Type B pancreatic cell (in vitro differentiated cells): ENCODE results near the gene VCL. TPM values are rescaled to one million over a fixed set of nuclear protein-coding genes. Genes with fewer than 3 reads are reported as not detected.

ENCODE experiments used
- DNase-seq: peaks from one replicate; pipeline ENCODE4 v3.0.0; 2021; ENCODE audit warnings: mixed read lengths; ENCODE audit not compliant: unreplicated experiment; ENCODE audit errors: extremely low spot score
- H3K27ac Mint-ChIP-seq: 2 replicates; pipeline ENCODE4 v1.8.0; 2021; ENCODE audit warnings: mild to moderate bottlenecking, mixed read lengths
- H3K27me3 Mint-ChIP-seq: 2 replicates; pipeline ENCODE4 v1.8.0; 2021; ENCODE audit warnings: mixed read lengths
- H3K36me3 Mint-ChIP-seq: 2 replicates; pipeline ENCODE4 v1.8.0; 2021; ENCODE audit warnings: mixed read lengths
- H3K4me1 Mint-ChIP-seq: one replicate; pipeline ENCODE4 v1.8.0; 2021; ENCODE audit warnings: mixed read lengths; ENCODE audit not compliant: unreplicated experiment
- H3K4me3 Mint-ChIP-seq: 2 replicates; pipeline ENCODE4 v1.8.0; 2021; ENCODE audit warnings: mild to moderate bottlenecking, mixed read lengths
- H3K9me3 Mint-ChIP-seq: 2 replicates; pipeline ENCODE4 v1.8.0; 2021; ENCODE audit warnings: mixed read lengths
- CTCF ChIP-seq: fragments of 200-600 bp; sonication (generic); conservative IDR thresholded peaks from 2 replicates; pipeline ENCODE4 v1.5.0; 2021; ENCODE audit warnings: antibody characterized with exemption, mild to moderate bottlenecking
- total RNA-seq: library from RNA; stranded (reverse); gene quantifications from 2 replicates; pipeline ENCODE4 v1.2.1, GENCODE V29; 2021; ENCODE audit warnings: low replicate concordance

VCL gene
- total RNA-seq, 1 donor from 2014 or later, result 125 TPM

- DNase-seq, result no peak
- H3K27me3 Mint-ChIP-seq, result no peaks in the 10 kb centered on the region
- H3K4me1 Mint-ChIP-seq, result no peaks in the 10 kb centered on the region
- no peaks in the 10 kb centered on the region for H3K9me3 Mint-ChIP-seq
- H3K4me3 Mint-ChIP-seq, result no peak overlapping the region
- H3K36me3 Mint-ChIP-seq, result peaks cover 48% of the 10 kb centered on the region
- H3K27ac Mint-ChIP-seq, result no peak overlapping the region
- TF ChIP-seq CTCF, result no peak
These were observed 98.9 kb downstream of the VCL start for GRCh38 chr10:74096777-74097176.

DNA sequence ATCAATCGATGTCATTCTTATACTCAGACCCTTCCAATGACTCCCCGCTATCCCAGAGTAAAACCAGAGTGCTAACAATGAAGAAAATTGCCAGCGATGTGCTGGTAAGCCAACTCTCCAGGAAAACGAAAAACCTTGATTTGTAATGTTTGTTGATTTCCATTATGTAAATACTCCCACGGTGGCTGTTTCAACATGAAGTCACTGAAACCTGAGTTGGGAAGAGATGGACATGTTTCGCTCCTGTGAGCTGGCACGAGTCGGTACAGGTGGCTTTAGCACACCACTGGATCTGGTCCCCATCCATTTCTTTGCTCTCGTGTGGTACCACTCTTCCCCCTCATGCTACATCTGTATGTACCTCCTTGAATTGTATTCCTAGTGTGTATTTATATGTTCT is 99.9 kb downstream of the VCL start:
- no peak for TF ChIP-seq CTCF
- no peak for DNase-seq
- Mint-ChIP-seq H3K9me3 (no peaks in the 10 kb centered on the region), H3K27ac (no peak overlapping the region), H3K4me3 (no peak overlapping the region), H3K4me1 (no peaks in the 10 kb centered on the region), H3K27me3 (no peaks in the 10 kb centered on the region), H3K36me3 (peaks cover 41% of the 10 kb centered on the region)

DNA sequence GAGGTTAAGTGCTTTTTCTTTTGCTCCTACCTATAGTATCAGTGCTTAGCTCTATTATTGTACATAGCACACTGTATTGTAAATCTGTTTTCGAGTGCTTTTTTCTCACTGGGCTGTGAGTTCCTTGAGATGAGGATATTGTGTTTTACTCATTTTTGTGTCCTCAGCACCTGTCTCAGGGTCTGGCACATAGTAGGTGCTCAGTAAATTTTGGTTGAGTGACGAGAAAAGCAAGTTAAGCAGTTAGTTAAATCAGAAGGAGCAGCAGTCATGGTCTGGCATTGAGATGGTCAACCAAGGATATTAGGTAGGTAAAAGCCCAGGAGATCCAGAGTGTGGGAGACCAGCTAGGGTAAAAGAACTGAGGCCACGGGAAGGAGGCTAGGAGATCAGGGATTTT is 101.5 kb downstream of the VCL start:
- TF ChIP-seq CTCF, result no peak
- no peaks in the 10 kb centered on the region for H3K9me3 Mint-ChIP-seq
- H3K27me3 Mint-ChIP-seq, result no peaks in the 10 kb centered on the region
- peaks cover 47% of the 10 kb centered on the region for H3K36me3 Mint-ChIP-seq
- H3K4me1 Mint-ChIP-seq, result no peaks in the 10 kb centered on the region
- no peak overlapping the region for H3K4me3 Mint-ChIP-seq
- no peak for DNase-seq
- H3K27ac Mint-ChIP-seq, result no peak overlapping the region

GRCh38 chr10:74099836-74100235 is 101.9 kb downstream of the VCL start:
- TF ChIP-seq CTCF, result no peak
- no peaks in the 10 kb centered on the region for H3K27me3 Mint-ChIP-seq

GRCh38 chr10:74103560-74104258 is 105.8 kb downstream of the VCL start:
- DNase-seq, result no peak
- TF ChIP-seq CTCF, result peak; percentile 58
- peaks cover 6% of the 10 kb centered on the region for H3K4me1 Mint-ChIP-seq
- no peak overlapping the region for H3K4me3 Mint-ChIP-seq
- H3K9me3 Mint-ChIP-seq, result no peaks in the 10 kb centered on the region
- peaks cover 42% of the 10 kb centered on the region for H3K36me3 Mint-ChIP-seq
- no peaks in the 10 kb centered on the region for H3K27me3 Mint-ChIP-seq
- H3K27ac Mint-ChIP-seq, result no peak overlapping the region

More at GRCh38 chr10:74099836-74100235, 101.9 kb downstream of the VCL start:
- Mint-ChIP-seq H3K9me3 (no peaks in the 10 kb centered on the region), H3K27ac (no peak overlapping the region), H3K4me1 (no peaks in the 10 kb centered on the region), H3K4me3 (no peak overlapping the region), H3K36me3 (peaks cover 45% of the 10 kb centered on the region)
- DNase-seq, result no peak
